ENCODE measurements around the gene REEP2.

DNA sequence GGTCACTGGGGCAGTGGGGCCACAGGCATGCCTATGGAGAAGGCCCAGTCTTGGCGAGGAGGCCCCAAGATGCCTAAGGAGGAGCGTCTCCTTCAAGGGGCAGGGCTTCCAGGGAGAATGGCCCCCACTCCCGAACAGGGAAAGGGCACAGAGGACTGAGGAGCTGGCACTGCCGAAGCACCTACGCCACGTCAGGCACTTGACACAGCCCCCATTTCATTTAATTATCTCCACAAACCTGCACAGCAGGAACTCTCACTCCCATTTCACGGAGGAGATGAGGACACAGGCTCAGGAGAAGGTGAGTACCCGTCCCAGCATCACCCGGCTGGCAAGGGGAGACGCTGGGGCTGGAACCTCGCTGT is 52.4 kb downstream of the REEP2 start:
- TF ChIP-seq, protein P1, sequence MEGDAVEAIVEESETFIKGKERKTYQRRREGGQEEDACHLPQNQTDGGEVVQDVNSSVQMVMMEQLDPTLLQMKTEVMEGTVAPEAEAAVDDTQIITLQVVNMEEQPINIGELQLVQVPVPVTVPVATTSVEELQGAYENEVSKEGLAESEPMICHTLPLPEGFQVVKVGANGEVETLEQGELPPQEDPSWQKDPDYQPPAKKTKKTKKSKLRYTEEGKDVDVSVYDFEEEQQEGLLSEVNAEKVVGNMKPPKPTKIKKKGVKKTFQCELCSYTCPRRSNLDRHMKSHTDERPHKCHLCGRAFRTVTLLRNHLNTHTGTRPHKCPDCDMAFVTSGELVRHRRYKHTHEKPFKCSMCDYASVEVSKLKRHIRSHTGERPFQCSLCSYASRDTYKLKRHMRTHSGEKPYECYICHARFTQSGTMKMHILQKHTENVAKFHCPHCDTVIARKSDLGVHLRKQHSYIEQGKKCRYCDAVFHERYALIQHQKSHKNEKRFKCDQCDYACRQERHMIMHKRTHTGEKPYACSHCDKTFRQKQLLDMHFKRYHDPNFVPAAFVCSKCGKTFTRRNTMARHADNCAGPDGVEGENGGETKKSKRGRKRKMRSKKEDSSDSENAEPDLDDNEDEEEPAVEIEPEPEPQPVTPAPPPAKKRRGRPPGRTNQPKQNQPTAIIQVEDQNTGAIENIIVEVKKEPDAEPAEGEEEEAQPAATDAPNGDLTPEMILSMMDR (IDR thresholded peaks at IDR 0.05), result no peak
- TF ChIP-seq POLR2AphosphoS5 (IDR thresholded peaks at IDR 0.05; ENCODE audit: insufficient read depth in 1 of 2, low read depth in 1 of 2), result no peak

Data from vagina (tissue), 2 donors.